ENCODE data around the gene TK1.
"Not testable (repeated sequence)": the region's sequence is repeated elsewhere in the genome, so short reads cannot be mapped to it uniquely, and the experiment has no call there.

TK1 gene

GRCh38 chr17:78186692-78187595 lies at the start of gene TK1, which contains the start of gene AFMID:
TSS of gene TK1 (minus strand) at chr17:78187052. CDS start at chr17:78186994, 58 bp downstream.
TSS of gene AFMID (plus strand) at chr17:78187362. CDS start at chr17:78187371, 9 bp downstream.
- DNase-seq, result peak; percentile 94 to 98

- DNase-seq, result no peak
These were observed 49.0 kb upstream of the TK1 start for GRCh38 chr17:78235885-78236284.

GRCh38 chr17:78235022-78235421 lies 48.2 kb upstream of the TK1 start:
- not testable (repeated sequence) for DNase-seq

GRCh38 chr17:78234261-78234865 lies 47.5 kb upstream of the TK1 start:
- DNase-seq, result no peak

- no peak for DNase-seq
These were observed 46.8 kb upstream of the TK1 start for GRCh38 chr17:78233678-78234077.

- DNase-seq, result no peak
These were observed 46.0 kb upstream of the TK1 start for GRCh38 chr17:78232859-78233173.

- no peak for DNase-seq
These were observed 45.4 kb upstream of the TK1 start for GRCh38 chr17:78231991-78232858.

GRCh38 chr17:78230996-78231935 lies 44.4 kb upstream of the TK1 start, which contains the start of gene TMEM235:
TSS of gene TMEM235 (plus strand) at chr17:78231631. CDS start at chr17:78232024, 393 bp downstream.
- DNase-seq, result no peak

- no peak for DNase-seq
These were observed 43.6 kb upstream of the TK1 start for GRCh38 chr17:78230252-78230962.

- no peak for DNase-seq
These were observed 41.3 kb upstream of the TK1 start for GRCh38 chr17:78228176-78228575.

GRCh38 chr17:78227455-78227916 lies 40.6 kb upstream of the TK1 start:
- no peak for DNase-seq

- no peak for DNase-seq
These were observed 40.1 kb upstream of the TK1 start for GRCh38 chr17:78226759-78227454.

GRCh38 chr17:78226055-78226758 lies 39.4 kb upstream of the TK1 start:
- DNase-seq, result no peak

- DNase-seq, result no peak
These were observed 38.4 kb upstream of the TK1 start for GRCh38 chr17:78225088-78225865.

GRCh38 chr17:78224231-78225087 lies 37.6 kb upstream of the TK1 start:
- DNase-seq, result no peak

GRCh38 chr17:78223765-78224164 lies 36.9 kb upstream of the TK1 start:
- DNase-seq, result no peak

GRCh38 chr17:78223061-78223460 lies 36.2 kb upstream of the TK1 start:
- DNase-seq, result no peak
